Activated CD8-positive, alpha-beta memory T cell treated with anti-CD3 and anti-CD28 coated beads, Interleukin-2, amount 50 U/mL, for 1 hour (primary cell): ENCODE measurements around the gene SPSB1.

Source experiments
- DNase-seq: peaks from one replicate; pipeline ENCODE4 v3.0.0-alpha.2; 2020; ENCODE audit errors: extremely low read depth

The SPSB1 gene

DNA sequence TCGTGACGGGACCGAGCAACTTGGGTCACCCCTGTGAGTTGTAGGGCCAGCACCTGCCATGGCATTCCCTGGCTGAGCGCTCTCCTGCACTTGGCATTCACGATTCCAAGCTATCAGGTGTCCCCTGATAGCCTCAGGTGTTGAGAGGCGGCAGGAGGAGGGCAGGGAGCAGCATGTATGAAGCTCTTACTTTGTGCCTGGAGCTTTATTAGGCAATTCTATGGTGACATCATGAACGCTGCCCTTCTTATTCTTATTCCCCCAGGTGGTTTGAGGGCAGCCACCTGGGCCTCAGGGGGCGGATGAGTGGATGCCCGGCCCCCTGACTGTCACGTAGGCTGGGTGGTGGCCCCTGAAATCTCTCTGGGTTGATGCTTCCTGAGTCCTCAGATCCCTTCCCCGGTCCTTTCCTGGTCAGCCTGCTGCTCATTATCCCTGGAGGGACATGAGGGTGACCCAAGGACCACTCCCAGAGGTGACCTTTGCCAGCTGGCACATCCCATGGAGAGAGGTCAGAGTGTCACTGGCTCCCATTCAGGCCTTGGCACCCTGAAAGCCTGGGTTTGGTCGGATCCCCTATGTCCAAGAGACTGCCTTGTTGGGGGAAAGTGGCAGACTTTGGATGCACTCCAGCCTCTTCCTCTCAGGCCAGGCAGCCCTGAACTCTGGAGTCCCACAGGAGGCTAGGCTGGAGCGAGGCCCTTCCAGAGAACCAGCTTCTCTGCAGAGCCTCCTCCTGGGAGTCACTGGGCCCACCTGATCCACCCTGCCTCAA, 51.9 kb downstream of the SPSB1 start:
- DNase-seq, result no peak

DNA sequence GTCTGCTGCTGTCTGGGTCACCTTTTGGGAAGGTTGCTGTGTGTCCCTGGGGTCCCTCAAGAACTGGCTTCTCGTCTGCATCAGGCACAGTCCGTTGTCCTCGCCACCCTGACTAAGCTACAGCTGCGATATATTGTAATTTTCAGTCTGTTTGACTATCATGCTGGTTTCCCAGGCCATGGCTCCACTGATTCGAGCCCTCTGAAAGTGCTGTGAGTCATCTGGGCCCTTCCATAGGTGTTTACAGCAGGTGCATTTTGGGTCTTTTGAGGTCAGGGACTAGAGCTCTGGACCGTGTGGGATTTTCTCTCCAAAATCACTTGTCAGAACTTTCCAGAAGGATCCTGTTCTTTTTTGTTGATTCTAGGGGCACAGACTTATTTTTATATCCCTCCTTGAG, 52.8 kb downstream of the SPSB1 start:
- no peak for DNase-seq

DNA sequence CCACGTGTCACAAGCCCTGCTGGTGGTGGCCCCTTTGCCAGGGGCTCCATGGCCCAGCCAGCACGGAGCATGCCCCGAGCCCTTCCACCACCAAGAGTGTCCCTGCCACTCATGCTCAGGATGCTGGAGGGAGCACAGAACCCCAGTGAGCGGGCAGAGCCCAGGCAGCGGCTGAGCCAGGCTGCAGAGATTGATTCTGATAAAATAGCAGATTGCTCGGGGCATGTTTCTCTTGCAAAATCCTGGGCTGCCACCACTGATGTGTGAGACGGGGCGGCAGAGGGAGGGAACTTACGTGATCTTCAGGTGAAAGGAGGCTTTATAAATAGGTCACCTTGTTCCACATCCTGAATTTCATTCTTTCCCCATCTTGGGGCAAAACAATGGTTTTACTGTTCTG, 53.2 kb downstream of the SPSB1 start:
- DNase-seq, result no peak

DNA sequence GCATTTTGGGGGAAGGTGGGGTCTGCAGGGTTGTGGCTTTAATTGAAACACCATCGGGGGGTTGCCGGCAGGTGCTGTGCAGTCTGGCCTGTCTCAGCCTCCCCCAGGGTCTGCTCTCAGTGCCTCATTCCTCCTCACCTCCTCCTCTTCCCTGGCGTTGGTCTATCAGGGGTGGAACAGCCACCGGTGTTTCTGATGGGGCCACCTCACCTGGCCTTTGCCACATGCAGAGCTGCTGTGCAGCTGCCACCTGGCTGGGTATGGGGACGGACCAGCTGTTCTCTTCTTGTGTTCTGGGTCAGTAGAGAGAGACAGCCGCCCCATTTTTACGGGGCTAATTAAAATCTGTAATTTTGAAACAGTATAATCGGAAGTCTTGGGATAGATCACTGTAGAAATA, 53.9 kb downstream of the SPSB1 start:
- no peak for DNase-seq

DNA sequence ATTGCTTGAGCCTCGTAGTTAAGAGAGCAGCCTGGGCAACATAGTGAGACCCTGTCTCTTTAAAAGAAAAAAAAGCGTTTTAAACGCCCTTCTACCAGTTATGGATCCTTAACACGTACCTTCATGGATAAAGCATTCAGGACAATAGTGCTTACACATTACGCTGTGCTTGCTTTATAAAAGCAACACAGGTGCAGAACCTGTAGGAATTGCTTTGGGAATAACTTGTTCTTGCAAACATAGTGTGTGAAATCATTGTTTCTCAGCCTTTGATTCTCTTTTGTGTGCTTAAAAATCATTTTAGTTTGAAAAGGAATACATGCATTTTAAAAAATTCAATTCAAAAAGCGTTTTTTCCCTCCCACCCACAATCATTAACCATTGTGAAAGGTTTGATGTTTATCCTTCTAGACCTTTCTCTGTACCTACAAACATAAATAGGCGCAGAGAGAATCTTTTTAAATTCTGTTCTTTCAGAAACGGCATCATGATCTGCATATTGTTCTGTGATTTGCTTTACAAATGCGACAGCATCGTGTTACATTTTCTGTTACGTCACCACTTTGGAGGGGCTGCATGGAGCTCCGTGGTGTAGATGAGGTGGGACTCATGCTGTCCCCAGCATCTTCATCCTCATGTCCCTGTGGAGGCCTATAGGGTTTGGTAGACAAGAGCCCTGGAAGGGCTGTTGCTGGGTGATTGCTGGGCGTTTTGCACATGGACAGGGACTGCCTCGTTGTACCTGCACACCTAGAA, 54.6 kb downstream of the SPSB1 start:
- DNase-seq, result no peak

DNA sequence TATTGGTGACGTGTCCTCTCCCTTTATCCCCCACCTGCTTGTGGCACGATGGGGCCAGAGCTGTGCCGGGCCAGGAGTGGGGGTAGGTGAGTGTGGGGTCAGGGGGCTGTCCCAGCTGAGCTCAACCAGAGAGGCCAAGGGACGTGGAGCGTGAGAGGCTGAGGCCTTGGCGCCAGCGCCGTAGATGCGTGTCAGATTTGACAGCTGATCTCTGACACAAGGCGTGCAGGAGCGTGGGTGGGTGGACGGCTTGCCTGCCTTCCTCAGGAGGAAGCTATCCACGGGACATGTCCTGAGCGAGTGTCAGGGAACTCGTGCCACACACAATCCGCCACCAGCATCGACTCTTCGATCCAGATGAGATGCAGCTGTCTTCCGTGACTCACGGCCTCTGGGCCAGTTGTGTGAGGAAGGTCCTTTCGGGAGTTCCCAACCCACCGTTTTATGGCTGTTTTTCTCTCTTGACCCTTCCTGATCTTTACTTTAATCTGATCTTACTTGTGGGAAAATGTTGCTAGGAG, 56.7 kb downstream of the SPSB1 start:
- no peak for DNase-seq

DNA sequence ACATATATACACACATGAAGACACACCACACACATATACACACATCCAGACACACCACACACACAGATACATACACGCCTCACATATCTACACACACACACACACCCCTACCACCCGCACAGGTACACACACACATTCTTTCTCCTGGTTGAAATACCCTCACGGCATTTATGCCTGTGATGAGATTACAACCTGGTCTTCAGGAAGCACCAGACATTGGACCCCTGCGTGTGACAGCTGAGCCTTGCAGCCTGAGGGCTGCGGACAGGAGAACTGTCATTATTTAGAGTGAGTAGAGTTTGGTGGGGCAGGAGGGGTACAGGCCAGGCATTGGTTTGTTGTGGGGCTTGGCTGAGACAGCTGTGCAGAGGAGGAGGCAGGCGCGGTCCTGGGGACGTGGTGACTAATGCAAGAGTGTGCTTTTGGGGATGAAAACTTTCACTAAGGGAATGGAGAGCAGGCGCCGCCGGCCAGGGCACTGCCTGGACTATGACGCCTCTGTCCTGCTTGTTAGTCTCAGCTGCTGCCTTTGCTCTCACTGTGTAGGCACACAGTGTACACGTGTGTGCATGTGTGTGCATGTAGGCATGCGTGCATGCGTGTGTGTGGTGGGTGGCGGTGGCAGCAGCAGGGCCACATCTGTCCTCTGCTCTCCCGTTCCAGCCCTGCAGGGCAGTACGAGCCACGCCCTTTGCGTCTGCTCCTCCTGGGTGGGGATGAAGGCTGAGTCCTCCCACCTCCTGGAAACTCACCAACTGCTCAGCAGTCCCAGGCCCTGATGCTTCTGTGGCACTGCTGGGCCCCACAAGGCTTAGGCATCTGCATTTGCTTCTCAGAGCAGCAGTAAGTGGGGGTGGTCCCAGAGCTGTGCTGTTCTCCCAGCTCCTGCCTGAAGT, 57.6 kb downstream of the SPSB1 start:
- no peak for DNase-seq

DNA sequence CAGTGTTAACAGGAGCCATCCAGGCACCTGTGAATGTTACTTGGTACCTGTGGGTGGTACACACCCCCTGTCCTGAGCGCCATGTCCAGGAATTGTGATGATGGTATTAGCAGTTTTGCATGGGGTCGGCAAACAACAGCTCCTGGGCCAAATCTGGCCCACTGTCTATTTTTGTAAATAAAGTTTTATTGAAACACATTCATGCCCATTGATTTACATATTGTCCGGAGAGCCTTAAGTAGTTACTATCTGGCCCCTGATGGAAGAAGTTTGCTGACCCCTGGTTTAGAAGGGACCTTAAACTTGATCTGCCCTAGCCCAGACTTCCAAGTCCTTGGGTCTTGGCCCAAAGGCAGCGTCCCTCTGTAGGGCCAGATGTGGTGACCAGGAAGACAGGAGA, 58.3 kb downstream of the SPSB1 start:
- DNase-seq, result no peak

DNA sequence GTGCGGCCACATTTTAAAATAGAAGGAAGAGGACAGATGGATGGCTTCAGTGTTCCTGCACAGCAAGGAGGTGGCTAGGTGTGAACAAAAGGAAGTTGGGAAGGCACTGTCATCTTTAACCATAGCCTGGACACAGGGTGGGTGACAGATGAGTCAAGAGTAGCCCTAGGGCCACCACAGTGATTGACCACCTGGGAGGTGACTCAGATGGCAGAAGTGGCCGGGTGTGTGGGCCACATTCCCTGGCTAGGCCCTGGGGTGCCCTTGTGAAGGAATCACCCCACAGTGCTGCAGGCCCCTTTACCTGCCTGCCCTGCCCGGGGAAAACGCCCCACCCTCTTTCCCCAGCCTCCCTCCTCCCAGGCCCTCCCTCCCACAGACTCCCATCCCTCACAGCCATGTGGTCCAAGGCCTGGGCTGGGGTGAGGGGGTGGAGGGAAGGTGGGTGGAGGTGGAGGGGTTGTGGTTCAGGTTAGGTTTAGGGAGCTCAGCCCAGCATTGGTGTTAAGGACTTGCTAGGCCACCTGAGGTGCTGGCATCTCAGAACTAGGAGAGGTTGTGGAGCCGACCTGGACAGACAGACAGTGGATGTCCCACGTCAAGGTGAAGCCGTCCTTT, 59.1 kb downstream of the SPSB1 start:
- no peak for DNase-seq

DNA sequence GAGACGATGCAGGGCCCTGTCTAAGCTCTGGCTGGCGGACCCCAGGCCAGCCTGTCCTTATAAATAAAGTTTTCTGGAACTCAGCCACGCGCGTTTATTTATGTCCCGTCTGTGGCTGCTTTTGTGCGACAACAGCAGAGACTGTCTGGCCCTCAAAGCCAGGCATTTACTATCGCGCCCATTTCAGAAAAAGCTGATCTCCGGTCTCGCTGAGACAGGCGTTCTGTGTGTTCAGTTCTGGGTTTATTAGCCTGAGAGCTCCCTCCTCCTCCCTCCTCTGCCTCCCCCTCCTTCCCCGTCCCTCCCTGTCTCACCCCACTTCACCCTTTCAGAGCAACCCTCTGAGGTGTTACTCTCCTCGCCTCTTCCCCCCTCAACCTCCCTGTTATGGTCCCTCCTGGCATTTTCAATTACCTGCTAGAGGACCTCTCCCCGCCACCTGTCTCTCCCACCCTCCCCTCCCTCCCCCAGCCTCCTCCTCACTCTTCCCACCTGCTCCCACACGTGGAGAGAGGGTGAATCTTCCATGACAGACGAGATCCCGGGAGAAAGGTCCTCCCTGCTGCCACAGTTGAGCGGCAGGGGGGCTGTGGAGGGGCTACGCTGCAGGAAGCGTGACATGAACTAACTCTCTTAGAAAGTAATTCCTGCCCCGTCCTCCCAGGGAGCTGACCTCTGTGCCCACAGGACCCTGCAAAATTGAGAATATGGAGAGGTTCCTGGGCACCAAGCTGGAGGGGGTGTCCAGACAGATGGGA, 59.9 kb downstream of the SPSB1 start:
- DNase-seq, result no peak

DNA sequence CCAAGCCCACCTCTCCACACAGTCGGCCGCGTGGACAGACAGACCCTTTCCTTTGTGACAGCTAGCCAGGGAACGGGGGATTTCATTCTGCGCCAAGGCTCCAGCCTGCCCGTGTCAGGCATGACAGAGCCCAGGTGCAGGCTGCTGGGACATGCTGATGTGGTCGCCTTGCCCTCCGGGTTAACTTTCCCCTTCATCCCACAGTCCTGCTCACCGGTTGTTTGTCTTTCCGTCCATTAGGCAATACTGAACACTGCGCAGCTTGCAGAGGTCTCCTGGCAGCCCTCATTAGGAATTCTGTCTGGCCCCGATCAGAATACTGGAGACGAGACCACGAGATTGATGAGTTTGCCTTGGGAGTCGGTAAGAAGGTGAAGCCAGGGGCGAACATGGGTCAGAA, 62.8 kb downstream of the SPSB1 start:
- DNase-seq, result no peak

DNA sequence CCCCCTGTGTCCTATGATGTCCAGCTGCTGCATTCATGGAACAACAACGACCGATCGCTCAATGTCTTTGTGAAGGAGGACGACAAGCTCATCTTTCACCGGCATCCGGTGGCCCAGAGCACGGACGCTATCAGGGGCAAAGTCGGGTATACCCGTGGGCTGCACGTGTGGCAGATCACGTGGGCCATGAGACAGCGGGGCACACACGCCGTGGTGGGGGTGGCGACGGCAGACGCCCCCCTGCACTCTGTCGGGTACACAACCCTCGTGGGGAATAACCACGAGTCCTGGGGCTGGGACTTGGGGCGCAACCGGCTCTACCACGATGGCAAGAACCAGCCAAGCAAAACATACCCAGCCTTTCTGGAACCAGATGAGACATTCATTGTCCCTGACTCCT, 63.3 kb downstream of the SPSB1 start:
- DNase-seq, result no peak

DNA sequence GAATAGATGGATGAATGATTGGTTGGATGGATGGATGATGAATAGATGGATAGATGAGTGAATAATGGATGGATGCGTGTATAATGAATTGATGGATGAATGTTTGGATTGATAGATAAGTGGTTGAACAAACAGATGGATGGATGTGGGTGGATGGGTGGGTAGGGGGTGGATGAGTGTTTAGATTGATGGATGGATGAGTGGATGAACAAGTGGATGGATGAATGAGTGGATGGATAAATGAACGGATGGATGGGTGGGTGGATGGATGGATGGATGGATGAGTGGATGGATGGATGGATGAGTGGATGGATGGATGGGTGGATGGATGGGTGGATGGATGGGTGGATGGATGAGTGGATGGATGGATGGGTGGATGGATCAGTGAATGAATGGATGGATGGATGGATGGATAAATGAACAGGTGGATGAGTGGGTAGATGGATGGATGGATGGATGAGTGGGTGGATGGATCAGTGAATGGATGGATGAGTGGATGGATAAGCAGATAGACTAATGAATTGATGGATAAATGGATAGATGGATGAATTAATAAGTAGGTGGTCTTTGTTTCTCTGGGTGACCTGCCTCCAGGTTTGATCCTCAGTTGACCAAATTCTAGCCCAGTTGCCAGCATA, 64.3 kb downstream of the SPSB1 start:
- DNase-seq, result no peak

DNA sequence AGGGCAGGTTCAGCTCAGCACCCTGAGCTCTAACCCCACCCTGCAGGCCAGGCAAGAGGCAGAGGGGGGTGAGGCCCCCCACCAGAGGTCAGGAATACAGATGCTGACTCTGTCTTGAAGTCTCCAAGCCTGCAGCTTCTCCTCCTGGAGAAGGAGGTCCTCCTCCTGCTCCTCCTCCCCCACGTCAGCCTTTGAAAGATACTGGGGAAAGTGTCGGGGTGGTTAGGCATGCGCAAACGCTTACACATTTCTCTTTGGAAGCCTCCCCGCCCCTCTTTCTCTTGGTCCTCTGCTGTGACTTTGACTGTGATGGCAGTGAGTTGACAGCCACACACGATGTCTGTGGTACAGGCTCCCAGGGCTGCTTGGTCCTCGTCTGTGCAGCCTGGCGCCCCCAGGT, 65.3 kb downstream of the SPSB1 start:
- DNase-seq, result no peak

DNA sequence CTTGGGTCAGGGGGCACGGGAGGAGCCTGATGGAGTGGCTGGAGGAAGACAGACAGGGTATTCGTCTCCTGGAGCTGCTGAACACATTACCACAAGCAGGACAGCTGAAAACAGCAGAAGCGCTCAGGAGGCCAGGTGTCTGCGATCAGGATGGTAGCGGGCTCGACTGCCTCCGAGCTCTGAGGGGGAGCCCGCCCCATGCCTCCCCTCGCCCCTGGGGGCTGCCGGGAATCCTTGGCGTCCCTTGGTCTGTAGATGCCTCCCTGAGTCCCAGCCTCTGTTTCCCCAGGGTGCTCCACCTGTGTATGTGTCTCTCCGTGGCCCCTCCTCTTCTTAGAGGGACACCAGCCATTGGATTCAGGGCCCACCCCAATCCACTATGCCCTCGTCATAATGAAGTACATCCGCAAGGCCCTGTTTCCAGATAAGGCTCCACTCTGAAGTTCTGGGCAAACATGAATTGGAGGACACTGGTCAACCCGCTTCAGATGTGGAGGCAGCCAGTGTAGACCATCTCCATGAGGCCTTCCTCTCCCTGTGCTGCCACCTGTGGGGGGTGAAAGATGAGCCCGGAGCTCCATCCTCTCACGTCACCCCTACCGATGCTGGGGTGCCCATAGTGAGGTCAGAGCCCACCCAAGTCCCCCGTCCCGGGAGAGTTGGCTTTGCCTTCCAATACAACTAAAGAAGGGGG, 67.8 kb downstream of the SPSB1 start:
- DNase-seq, result no peak

DNA sequence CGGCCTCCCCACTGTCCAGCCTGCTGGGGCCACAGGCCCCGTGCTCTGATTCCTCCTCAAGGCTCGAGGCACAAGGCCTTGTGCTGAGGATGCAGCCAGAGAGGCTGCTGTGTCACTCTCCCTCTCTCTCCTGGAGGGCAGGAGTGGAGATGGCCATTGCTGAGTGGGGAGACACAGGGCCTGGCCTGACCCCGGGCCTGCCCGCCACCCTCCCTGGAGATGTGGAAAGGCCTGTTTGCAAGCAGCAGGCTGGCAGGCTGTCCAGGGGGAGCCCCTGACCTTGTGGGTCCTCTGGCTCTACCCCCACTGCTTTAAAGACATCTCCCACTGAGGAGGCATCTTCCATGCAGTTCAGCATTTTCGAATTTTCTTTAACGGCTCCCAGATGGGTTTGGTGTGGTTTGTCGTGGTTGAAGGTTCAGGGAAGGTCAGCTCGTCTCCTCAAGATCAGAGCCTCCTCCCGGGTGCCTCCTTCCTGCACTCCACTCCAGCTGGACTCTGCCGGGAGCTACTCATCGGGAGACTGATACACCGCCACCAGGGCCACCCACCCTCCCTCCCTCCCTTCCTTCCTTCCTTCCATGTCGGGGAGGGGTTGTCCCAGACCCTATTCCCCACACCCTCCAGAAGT, 69.1 kb downstream of the SPSB1 start:
- no peak for DNase-seq

DNA sequence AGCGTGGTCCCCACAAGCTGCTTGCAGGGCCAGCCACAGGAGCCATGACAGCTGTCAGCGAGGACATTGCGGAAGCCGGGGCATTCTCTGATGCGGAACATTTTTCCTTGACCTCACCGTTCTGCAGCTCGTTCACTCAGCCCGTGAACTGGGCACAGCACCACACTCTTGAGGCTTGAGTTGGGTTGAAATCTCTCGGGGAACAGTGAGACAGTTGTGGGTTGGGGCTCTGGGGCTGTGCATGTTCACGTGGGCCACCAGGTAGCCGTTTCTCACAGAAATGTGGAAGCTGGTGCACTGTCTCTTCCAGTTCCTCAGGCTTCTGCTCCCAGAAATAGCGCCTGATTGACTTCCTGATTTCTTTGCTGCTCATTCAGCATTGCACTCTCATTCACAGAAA, 69.8 kb downstream of the SPSB1 start:
- no peak for DNase-seq

DNA sequence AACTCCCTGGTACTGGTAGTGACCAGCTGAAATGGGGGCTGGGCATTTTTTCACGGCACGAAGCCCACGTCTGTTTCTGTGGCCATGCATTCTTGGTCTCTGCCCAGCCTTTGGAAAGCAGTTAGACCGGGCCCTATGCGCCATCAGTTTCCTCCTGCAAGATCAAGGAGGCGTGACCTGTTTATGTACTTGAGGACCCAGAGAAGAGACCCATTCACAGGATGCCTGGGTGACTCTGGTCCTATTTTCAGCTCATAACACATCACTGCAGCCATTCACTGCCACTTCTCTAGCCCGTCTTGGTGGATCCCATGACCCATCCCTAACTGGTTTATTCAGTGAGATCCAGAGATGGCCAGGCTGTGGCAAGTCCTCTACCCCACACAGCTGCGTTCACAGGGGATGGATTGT, 70.4 kb downstream of the SPSB1 start:
- no peak for DNase-seq

DNA sequence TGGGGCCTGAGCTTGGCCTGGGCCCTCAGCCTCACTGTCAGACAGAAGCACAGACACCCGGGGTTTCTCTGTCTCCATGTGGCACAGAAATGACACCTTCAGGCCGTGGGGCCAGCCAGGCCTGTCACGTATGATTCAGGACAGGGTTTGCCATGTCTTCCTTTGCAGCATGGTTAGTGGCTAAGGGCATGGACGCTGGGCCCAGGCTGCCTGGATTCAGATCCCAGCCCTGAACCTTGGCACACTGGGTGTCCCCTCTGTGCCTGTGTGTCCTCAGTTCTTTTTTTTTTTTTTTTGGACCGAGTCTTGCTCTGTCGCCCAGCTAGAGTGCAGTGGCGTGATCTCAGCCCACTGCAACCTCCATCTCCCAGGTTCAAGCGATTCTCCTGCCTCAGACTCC, 73.6 kb downstream of the SPSB1 start:
- DNase-seq, result no peak
